ENCODE measurements around the gene ROPN1L. TPM values are rescaled to one million over a fixed set of nuclear protein-coding genes. Genes with fewer than 3 reads are reported as not detected.
"Not testable (repeated sequence)": the region's sequence is repeated elsewhere in the genome, so short reads cannot be mapped to it uniquely, and the experiment has no call there.

Gene ROPN1L
- polyA plus RNA-seq, 1 donor = not detected

GRCh38 chr5:10478436-10478835 lies 36.8 kb downstream of the ROPN1L start:
- DNase-seq (ENCODE audit: low read depth) = no peak

- DNase-seq (ENCODE audit: low read depth) = no peak
Measured at GRCh38 chr5:10479154-10479721, 37.6 kb downstream of the ROPN1L start.

- DNase-seq (ENCODE audit: low read depth) = no peak
Measured at GRCh38 chr5:10480237-10480985, 38.7 kb downstream of the ROPN1L start.

- DNase-seq (ENCODE audit: low read depth) = no peak
Measured at GRCh38 chr5:10481241-10481935, 39.7 kb downstream of the ROPN1L start.

- DNase-seq (ENCODE audit: low read depth) = no peak
Measured at GRCh38 chr5:10482791-10483530, 41.3 kb downstream of the ROPN1L start.

GRCh38 chr5:10484774-10485141 lies 43.1 kb downstream of the ROPN1L start:
- DNase-seq (ENCODE audit: low read depth) = no peak

- no peak for DNase-seq (ENCODE audit: low read depth)
Measured at GRCh38 chr5:10485142-10485795, 43.6 kb downstream of the ROPN1L start.

- no peak for DNase-seq (ENCODE audit: low read depth)
Measured at GRCh38 chr5:10485897-10486296, 44.2 kb downstream of the ROPN1L start.

- no peak for DNase-seq (ENCODE audit: low read depth)
Measured at GRCh38 chr5:10486511-10487344, 45.0 kb downstream of the ROPN1L start.

- no peak for DNase-seq (ENCODE audit: low read depth)
Measured at GRCh38 chr5:10488144-10488543, 46.5 kb downstream of the ROPN1L start.

GRCh38 chr5:10489810-10490426 lies 48.2 kb downstream of the ROPN1L start:
- no peak for DNase-seq (ENCODE audit: low read depth)

GRCh38 chr5:10490927-10491672 lies 49.4 kb downstream of the ROPN1L start:
- no peak for DNase-seq (ENCODE audit: low read depth)

- no peak for DNase-seq (ENCODE audit: low read depth)
Measured at GRCh38 chr5:10491673-10492026, 50.0 kb downstream of the ROPN1L start.

GRCh38 chr5:10493884-10494283 lies 52.2 kb downstream of the ROPN1L start:
- no peak for DNase-seq (ENCODE audit: low read depth)

GRCh38 chr5:10494497-10494896 lies 52.8 kb downstream of the ROPN1L start:
- DNase-seq (ENCODE audit: low read depth) = not testable (repeated sequence)

- no peak for DNase-seq (ENCODE audit: low read depth)
Measured at GRCh38 chr5:10497554-10497953, 55.9 kb downstream of the ROPN1L start.

- DNase-seq (ENCODE audit: low read depth) = no peak
Measured at GRCh38 chr5:10498350-10498749, 56.7 kb downstream of the ROPN1L start.

GRCh38 chr5:10499066-10499465 lies 57.4 kb downstream of the ROPN1L start:
- no peak for DNase-seq (ENCODE audit: low read depth)

GRCh38 chr5:10499776-10500175 lies 58.1 kb downstream of the ROPN1L start:
- no peak for DNase-seq (ENCODE audit: low read depth)

GRCh38 chr5:10500669-10501068 lies 59.0 kb downstream of the ROPN1L start:
- DNase-seq (ENCODE audit: low read depth) = no peak
